CD8-positive, alpha-beta memory T cell (primary cell): ENCODE data around the gene CASP8. TPM values are rescaled to one million over a fixed set of nuclear protein-coding genes. Genes with fewer than 3 reads are reported as not detected.

Experiments used
- CTCF ChIA-PET: fragments of 350-600 bp; sonication (Branson Sonifier 250); formaldehyde crosslinking; loops from one replicate; lab custom pipeline; 2021; ENCODE audit warnings: antibody characterized with exemption; lab: Charles Lee
- POLR2A ChIA-PET: fragments of 350-600 bp; sonication (Branson Sonifier 250); formaldehyde crosslinking; loops from one replicate; lab custom pipeline; 2021; ENCODE audit warnings: antibody characterized with exemption; lab: Charles Lee
- DNase-seq, 5 donors: peaks; one replicate each; pipeline versions ENCODE4 v3.0.0 to v3.0.0-alpha.2; 2020 to 2022; ENCODE audit warnings: mixed read lengths in 1 of 5
- H3K27ac ChIP-seq: one replicate; pipeline ENCODE4 v1.7.0; 2013; ENCODE audit warnings: low read depth, mild to moderate bottlenecking, low read length, moderate library complexity
- H3K27me3 ChIP-seq: 2 replicates; pipeline ENCODE4 v1.7.0; 2013; ENCODE audit warnings: low read length, mild to moderate bottlenecking; ENCODE audit not compliant: insufficient read depth, poor library complexity, severe bottlenecking
- H3K36me3 ChIP-seq: 2 replicates; pipeline ENCODE4 v1.7.0; 2013; ENCODE audit warnings: mild to moderate bottlenecking, low read length, moderate library complexity; ENCODE audit not compliant: insufficient read depth
- H3K4me1 ChIP-seq: 2 replicates; pipeline ENCODE4 v1.7.0; 2013; ENCODE audit warnings: mild to moderate bottlenecking, low read length, moderate library complexity; ENCODE audit not compliant: insufficient read depth
- H3K4me3 ChIP-seq: 2 replicates; pipeline ENCODE4 v1.7.0; 2013; ENCODE audit warnings: mild to moderate bottlenecking, low read length
- H3K9me3 ChIP-seq: 2 replicates; pipeline ENCODE4 v1.7.0; 2013; ENCODE audit warnings: mild to moderate bottlenecking, low read length
- H3K27ac Mint-ChIP-seq, 8 donors: one replicate each; pipeline ENCODE4 v1.8.0; 2020 to 2021; ENCODE audit warnings: mixed read lengths in 8 of 8, mild to moderate bottlenecking in 6 of 8, inconsistent platforms in 3 of 8, moderate library complexity in 3 of 8
- H3K27me3 Mint-ChIP-seq, 2 donors: one replicate each; pipeline ENCODE4 v1.8.0; 2020 to 2021; ENCODE audit warnings: mixed read lengths in 2 of 2, mild to moderate bottlenecking in 1 of 2, moderate library complexity in 1 of 2
- H3K36me3 Mint-ChIP-seq, 3 donors: one replicate each; pipeline ENCODE4 v1.8.0; 2020 to 2021; ENCODE audit warnings: mixed read lengths in 3 of 3, inconsistent platforms in 1 of 3, mild to moderate bottlenecking in 1 of 3
- H3K4me1 Mint-ChIP-seq, 3 donors: one replicate each; pipeline ENCODE4 v1.8.0; 2020 to 2021; ENCODE audit warnings: mixed read lengths in 3 of 3, inconsistent platforms in 1 of 3, mild to moderate bottlenecking in 1 of 3
- H3K4me3 Mint-ChIP-seq, 7 donors: one replicate each; pipeline ENCODE4 v1.8.0; 2020 to 2021; ENCODE audit warnings: mixed read lengths in 7 of 7, mild to moderate bottlenecking in 6 of 7, moderate library complexity in 4 of 7, inconsistent platforms in 2 of 7
- H3K9me3 Mint-ChIP-seq, 5 donors: one replicate each; pipeline ENCODE4 v1.8.0; 2020 to 2022; ENCODE audit warnings: mixed read lengths in 5 of 5, mild to moderate bottlenecking in 3 of 5, moderate library complexity in 2 of 5, inconsistent platforms in 1 of 5
- polyA plus RNA-seq: library from polyadenylated mRNA; unstranded; fragments of 300-500 nt; fragmentation: Illumina TruSeq; gene quantifications from one replicate; pipeline ENCODE4 v1.2.3, GENCODE V29; 2021
- total RNA-seq, 2 experiments: library from RNA; stranded (reverse); gene quantifications; one replicate each; pipeline ENCODE4 v1.2.3, GENCODE V29; 2021

CASP8 gene
- total and polyA plus RNA-seq, 3 experiments from 2014 or later, result 48.1 to 108 (median 55.5) TPM

DNA sequence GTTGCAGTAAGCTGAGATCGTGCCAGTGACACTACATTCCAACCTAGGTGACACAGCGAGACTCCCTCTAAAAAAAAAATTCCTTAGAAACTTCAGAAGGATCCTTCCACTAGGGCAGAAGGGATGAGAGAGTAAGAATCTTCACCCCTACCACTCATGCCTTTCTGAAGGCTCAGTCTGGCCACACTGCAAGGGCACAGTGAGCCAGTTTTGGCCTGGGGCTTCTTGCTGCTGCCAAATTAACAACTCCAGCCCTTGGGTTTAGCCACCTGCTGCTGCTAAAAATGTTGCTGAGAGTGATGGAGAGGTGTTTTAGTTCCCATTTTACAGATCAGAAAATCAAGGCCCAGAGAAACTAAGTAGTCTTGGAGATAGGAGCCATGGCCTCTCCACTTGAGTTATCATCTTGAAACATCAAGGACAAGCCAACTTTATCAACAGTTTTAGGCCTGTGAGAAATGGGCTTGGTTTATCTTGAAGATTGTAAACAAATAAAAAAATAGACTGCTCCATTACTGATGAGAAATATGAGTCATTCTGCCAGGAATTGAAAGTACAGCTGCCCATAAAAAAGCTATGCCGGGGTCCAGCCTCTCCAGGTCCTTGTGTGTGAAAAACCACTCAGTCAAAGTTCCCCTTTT lies 31.9 kb upstream of the CASP8 start:
- H3K36me3 Mint-ChIP-seq, result peaks cover 0 to 3% (median 0%) of the 10 kb centered on the region in 3 donors
- H3K27me3 Mint-ChIP-seq, result no peaks in the 10 kb centered on the region
- Histone ChIP-seq H3K27me3 (no peaks in the 10 kb centered on the region), H3K4me3 (no peak overlapping the region), H3K36me3 (no peaks in the 10 kb centered on the region), H3K9me3 (no peaks in the 10 kb centered on the region), H3K4me1 (peaks cover 30% of the 10 kb centered on the region), H3K27ac (no peak overlapping the region)
- CTCF ChIA-PET, result interaction anchor here (1.4 kb wide), 1 partner anchor 327 kb away, joined by 3 read pairs; no protein-coding TSS in a partner anchor
- no peak for DNase-seq
- POLR2A ChIA-PET, result no interaction called here
- H3K4me1 Mint-ChIP-seq, result peaks cover 29 to 36% (median 30%) of the 10 kb centered on the region in 3 donors
- no peak overlapping the region for H3K4me3 Mint-ChIP-seq
- no peaks in the 10 kb centered on the region for H3K9me3 Mint-ChIP-seq
- H3K27ac Mint-ChIP-seq, result peak overlapping the region in 2 of 8 donors; percentile 66 to 68

DNA sequence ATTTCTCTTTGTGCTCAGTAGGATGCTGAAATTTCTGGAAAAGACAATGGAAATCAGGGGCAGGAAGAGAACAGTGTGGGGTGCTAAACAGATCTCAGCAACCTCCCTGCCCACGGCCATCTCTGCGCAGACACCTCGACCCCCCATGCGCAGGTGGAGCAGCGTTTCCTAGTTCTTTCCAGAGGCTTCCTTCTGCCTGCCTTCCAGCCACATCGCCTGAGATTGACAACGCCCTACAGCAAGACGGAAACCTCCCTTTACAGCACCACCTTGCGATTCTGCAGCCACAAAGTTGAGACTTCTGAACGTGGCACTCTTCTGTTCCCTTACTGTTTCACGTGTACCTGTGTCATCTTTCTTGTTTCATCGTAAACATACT lies 31.4 kb upstream of the CASP8 start:
- H3K27ac Mint-ChIP-seq, result peak overlapping the region in 2 of 8 donors; percentile 66 to 68
- H3K27me3 Mint-ChIP-seq, result no peaks in the 10 kb centered on the region
- no peaks in the 10 kb centered on the region for H3K9me3 Mint-ChIP-seq
- H3K4me3 Mint-ChIP-seq, result no peak overlapping the region
- Histone ChIP-seq H3K27ac (no peak overlapping the region), H3K36me3 (no peaks in the 10 kb centered on the region), H3K4me3 (no peak overlapping the region), H3K9me3 (no peaks in the 10 kb centered on the region), H3K4me1 (peaks cover 30% of the 10 kb centered on the region), H3K27me3 (no peaks in the 10 kb centered on the region)
- H3K36me3 Mint-ChIP-seq, result peaks cover 0 to 8% (median 0%) of the 10 kb centered on the region in 3 donors
- DNase-seq, result no peak
- ChIA-PET CTCF (interaction anchor here (1.4 kb wide), 2 partner anchors 70 to 328 kb away, joined by 3 read pairs; no protein-coding TSS in a partner anchor), POLR2A (no interaction called here)
- H3K4me1 Mint-ChIP-seq, result peaks cover 27 to 35% (median 28%) of the 10 kb centered on the region in 3 donors

- peak; percentile 85 to 93 (median 89) for DNase-seq
- H3K27ac Mint-ChIP-seq, result peak overlapping the region; percentile 49 to 89 (median 84)
- H3K27me3 ChIP-seq, result no peaks in the 10 kb centered on the region
- no peaks in the 10 kb centered on the region for H3K9me3 Mint-ChIP-seq
- peak overlapping the region; percentile 74 to 99 (median 96) for H3K4me3 Mint-ChIP-seq
- peaks cover 44 to 54% (median 47%) of the 10 kb centered on the region in 3 donors for H3K4me1 Mint-ChIP-seq
- CTCF ChIA-PET, result interaction anchor here (0.6 to 4.5 kb wide), 65 partner anchors 9 to 521 kb away, joined by 3 to 185 read pairs (median 5); partner anchors contain the start of genes CASP10, CASP8, CFLAR and CLK1
- H3K4me3 ChIP-seq, result peak overlapping the region; percentile 33
- H3K36me3 ChIP-seq, result no peaks in the 10 kb centered on the region
- H3K27me3 Mint-ChIP-seq, result no peaks in the 10 kb centered on the region
- peaks cover 4 to 22% (median 5%) of the 10 kb centered on the region in 3 donors for H3K36me3 Mint-ChIP-seq
- POLR2A ChIA-PET, result interaction anchor here (0.6 to 3.0 kb wide), 11 partner anchors 27 to 713 kb away, joined by 3 to 35 read pairs (median 5); partner anchors contain the start of genes CASP10, CASP8, CFLAR and CLK1
- H3K9me3 ChIP-seq, result no peaks in the 10 kb centered on the region
- H3K27ac ChIP-seq, result peak overlapping the region; percentile 13
- H3K4me1 ChIP-seq, result peaks cover 49% of the 10 kb centered on the region
Measured at GRCh38 chr2:201231781-201232466, 28.4 kb upstream of the CASP8 start.

DNA sequence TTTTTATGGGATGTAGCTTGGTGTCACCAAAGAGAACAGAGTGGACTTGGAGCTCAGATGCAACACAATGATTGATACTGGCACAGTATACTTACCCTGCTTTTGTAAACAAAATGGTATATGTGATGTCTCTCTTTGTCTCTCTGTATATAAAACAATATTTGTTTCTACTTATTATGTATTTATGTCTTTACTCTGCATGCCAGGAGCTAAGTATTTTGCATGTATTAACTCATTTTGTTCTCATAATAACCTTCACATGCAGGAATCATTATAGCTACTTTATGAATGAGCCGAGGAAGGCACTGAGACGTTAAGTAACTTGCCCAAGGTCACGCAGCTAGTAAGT lies 27.9 kb upstream of the CASP8 start:
- H3K27me3 Mint-ChIP-seq, result no peaks in the 10 kb centered on the region
- peak overlapping the region; percentile 81 for H3K4me3 ChIP-seq

DNA sequence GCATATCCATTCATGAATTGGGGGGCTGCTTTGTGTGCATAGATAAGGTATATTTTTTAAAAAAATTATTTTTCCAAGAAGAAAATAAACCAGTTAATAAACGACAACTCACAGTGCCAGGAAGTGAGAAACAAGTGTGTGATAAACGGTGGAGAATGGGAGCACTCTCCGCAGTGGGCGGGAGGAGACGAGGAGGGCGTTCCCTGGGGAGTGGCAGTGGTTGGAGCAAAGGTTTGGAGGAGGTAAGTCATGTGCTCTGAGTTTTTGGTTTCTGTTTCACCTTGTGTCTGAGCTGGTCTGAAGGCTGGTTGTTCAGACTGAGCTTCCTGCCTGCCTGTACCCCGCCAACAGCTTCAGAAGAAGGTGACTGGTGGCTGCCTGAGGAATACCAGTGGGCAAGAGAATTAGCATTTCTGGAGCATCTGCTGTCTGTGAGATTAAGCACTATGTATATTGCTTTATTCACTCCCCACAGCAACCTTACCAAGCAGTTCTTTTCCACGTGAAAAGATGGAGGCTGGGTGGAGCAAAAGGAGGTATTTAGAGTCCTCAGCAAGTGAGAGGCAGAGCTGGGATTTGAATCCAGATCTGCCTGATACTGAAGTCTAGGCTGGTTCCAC lies 27.0 kb upstream of the CASP8 start:
- no peaks in the 10 kb centered on the region for H3K27me3 Mint-ChIP-seq

More for the DNA sequence above, 27.9 kb upstream of the CASP8 start:
- H3K36me3 Mint-ChIP-seq, result peaks cover 4 to 25% (median 5%) of the 10 kb centered on the region in 3 donors
- no peak for DNase-seq
- H3K9me3 ChIP-seq, result no peaks in the 10 kb centered on the region
- ChIA-PET CTCF (interaction anchor here (0.6 to 4.5 kb wide), 65 partner anchors 10 to 521 kb away, joined by 3 to 185 read pairs (median 6); partner anchors contain the start of genes CASP10, CASP8, CFLAR and CLK1), POLR2A (interaction anchor here (0.6 to 3.0 kb wide), 11 partner anchors 26 to 712 kb away, joined by 3 to 35 read pairs (median 5); partner anchors contain the start of genes CASP10, CASP8, CFLAR and CLK1)
- no peaks in the 10 kb centered on the region for H3K36me3 ChIP-seq
- peaks cover 49 to 58% (median 52%) of the 10 kb centered on the region in 3 donors for H3K4me1 Mint-ChIP-seq
- H3K27ac ChIP-seq, result no peak overlapping the region
- H3K27me3 ChIP-seq, result no peaks in the 10 kb centered on the region
- H3K4me3 Mint-ChIP-seq, result peak overlapping the region; percentile 74 to 99 (median 96)
- no peaks in the 10 kb centered on the region for H3K9me3 Mint-ChIP-seq
- H3K27ac Mint-ChIP-seq, result peak overlapping the region; percentile 49 to 89 (median 84)
- H3K4me1 ChIP-seq, result peaks cover 53% of the 10 kb centered on the region

DNA sequence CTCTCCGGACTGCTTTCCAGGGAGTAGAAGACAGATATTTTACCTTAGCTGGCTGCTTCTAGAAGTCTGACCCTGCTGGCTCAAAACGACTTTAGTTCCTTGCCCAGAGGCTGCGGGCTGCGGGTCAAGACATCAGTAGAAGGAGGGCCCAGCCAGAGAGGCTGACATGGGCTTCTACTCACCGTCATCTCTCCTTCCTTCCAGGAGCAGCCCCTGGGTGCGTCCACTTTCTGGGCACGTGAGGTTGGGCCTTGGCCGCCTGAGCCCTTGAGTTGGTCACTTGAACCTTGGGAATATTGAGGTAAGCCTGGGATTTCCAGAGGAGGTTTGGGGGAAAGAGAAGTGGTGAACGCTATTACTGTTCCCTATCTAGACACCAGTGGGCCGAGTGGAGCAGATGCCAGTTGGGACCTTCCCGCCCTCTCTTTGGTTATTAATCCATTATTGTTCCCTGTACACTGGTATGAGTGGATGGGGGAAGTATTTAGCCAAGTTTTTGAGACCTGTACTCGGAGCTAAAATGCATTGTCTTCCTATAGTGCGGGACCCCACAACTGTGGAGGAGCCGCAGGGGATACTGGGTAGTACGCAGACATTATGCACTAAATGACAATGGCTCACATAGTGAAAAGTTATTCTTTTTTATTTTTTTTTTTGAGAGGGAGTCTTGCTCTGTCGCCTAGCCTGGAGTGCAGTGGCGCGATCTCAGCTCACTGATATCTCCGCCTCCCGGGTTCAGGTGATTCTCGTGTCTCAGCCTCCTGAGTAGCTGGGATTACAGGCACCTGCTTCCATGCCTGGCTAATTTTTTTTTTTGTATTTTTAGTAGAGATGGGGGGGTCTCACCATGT lies 26.3 kb upstream of the CASP8 start:
- Mint-ChIP-seq H3K36me3 (peaks cover 9 to 31% (median 10%) of the 10 kb centered on the region in 3 donors), H3K4me1 (peaks cover 51 to 59% (median 55%) of the 10 kb centered on the region in 3 donors), H3K9me3 (no peaks in the 10 kb centered on the region), H3K4me3 (peak overlapping the region; percentile 94 to 99 (median 97)), H3K27me3 (no peaks in the 10 kb centered on the region), H3K27ac (peak overlapping the region; percentile 88 to 99 (median 96))
- peak in 1 of 5 donors; percentile 38 for DNase-seq
- no peaks in the 10 kb centered on the region for H3K27me3 ChIP-seq
- H3K9me3 ChIP-seq, result no peaks in the 10 kb centered on the region
- H3K4me3 ChIP-seq, result peak overlapping the region; percentile 81
- H3K27ac ChIP-seq, result peak overlapping the region; percentile 80
- H3K36me3 ChIP-seq, result no peaks in the 10 kb centered on the region
- POLR2A ChIA-PET, result interaction anchor here (0.9 to 3.0 kb wide), 12 partner anchors 18 to 521 kb away, joined by 3 to 35 read pairs (median 6); partner anchors contain the start of genes CASP10, CASP8, CFLAR and CLK1
- H3K4me1 ChIP-seq, result peaks cover 55% of the 10 kb centered on the region
- CTCF ChIA-PET, result interaction anchor here (0.6 to 4.5 kb wide), 24 partner anchors 11 to 521 kb away, joined by 3 to 185 read pairs (median 10); partner anchors contain the start of genes CASP10, CASP8, CFLAR and CLK1

More for the DNA sequence above, 27.0 kb upstream of the CASP8 start:
- peak; percentile 81 to 90 (median 88) for DNase-seq
- H3K4me1 ChIP-seq, result peaks cover 61% of the 10 kb centered on the region
- peaks cover 9 to 30% (median 10%) of the 10 kb centered on the region in 3 donors for H3K36me3 Mint-ChIP-seq
- no peaks in the 10 kb centered on the region for H3K9me3 ChIP-seq
- peak overlapping the region; percentile 81 for H3K4me3 ChIP-seq
- peak overlapping the region; percentile 94 to 99 (median 97) for H3K4me3 Mint-ChIP-seq
- POLR2A ChIA-PET, result interaction anchor here (0.6 to 3.0 kb wide), 13 partner anchors 18 to 521 kb away, joined by 3 to 35 read pairs (median 5); partner anchors contain the start of genes CASP10, CASP8, CFLAR and CLK1
- peak overlapping the region; percentile 88 to 99 (median 96) for H3K27ac Mint-ChIP-seq
- H3K27ac ChIP-seq, result peak overlapping the region; percentile 80
- no peaks in the 10 kb centered on the region for H3K36me3 ChIP-seq
- no peaks in the 10 kb centered on the region for H3K9me3 Mint-ChIP-seq
- no peaks in the 10 kb centered on the region for H3K27me3 ChIP-seq
- peaks cover 57 to 65% (median 58%) of the 10 kb centered on the region in 3 donors for H3K4me1 Mint-ChIP-seq
- CTCF ChIA-PET, result interaction anchor here (0.6 to 4.5 kb wide), 32 partner anchors 12 to 520 kb away, joined by 3 to 185 read pairs (median 8); partner anchors contain the start of genes CASP10, CASP8, CFLAR and CLK1
